ENCODE measurements around the gene PPARG. TPM values are rescaled to one million over a fixed set of nuclear protein-coding genes. Genes with fewer than 3 reads are reported as not detected.
A peak's percentile ranks its signal among the peaks of the same experiment; 100 is the strongest.

PPARG gene
- total and polyA plus RNA-seq, 2 donors (not counting 3 experiments of a cell fraction or from before 2014, with no cell fraction given) = 0.15 to 1.3 TPM

GRCh38 chr3:12428126-12428525 is 139.3 kb downstream of the PPARG start:
- Histone ChIP-seq H3K9me3 (replicated peaks; ENCODE audit: control insufficient read depth, insufficient read depth, low read length) (no peaks in the 10 kb centered on the region), H3K36me3 (ENCODE audit: control insufficient read depth in 2 of 2, extremely low read depth in 1 of 2, insufficient read depth in 2 of 2, low read length in 2 of 2) (no peaks in the 10 kb centered on the region), H3K27ac (ENCODE audit: insufficient read depth, low read depth, low read length) (no peak overlapping the region), H2AFZ (ENCODE audit: low read depth, low read length) (no peak overlapping the region), H4K20me1 (replicated peaks; ENCODE audit: control insufficient read depth, extremely low read depth, insufficient read depth, low read length) (no peaks in the 10 kb centered on the region), H3K79me2 (ENCODE audit: control insufficient read depth, insufficient read depth, low read length) (no peaks in the 10 kb centered on the region), H3K27me3 (ENCODE audit: control insufficient read depth in 2 of 2, insufficient read depth in 2 of 2, low read length in 2 of 2) (peaks cover 5 to 28% of the 10 kb centered on the region in 2 experiments), H3K9ac (replicated peaks; ENCODE audit: extremely low read depth, insufficient read depth, low read length) (no peak overlapping the region), H3K4me3 (replicated peaks in 1 of 3; ENCODE audit: insufficient read depth in 1 of 3, low read depth in 1 of 3, low read length in 3 of 3) (no peak overlapping the region), H3K4me2 (ENCODE audit: insufficient read depth, low read length) (no peak overlapping the region), H3K9me1 (replicated peaks; ENCODE audit: control insufficient read depth, extremely low read depth, insufficient read depth, low read length) (no peaks in the 10 kb centered on the region), H3K4me1 (ENCODE audit: control insufficient read depth, extremely low read depth, insufficient read depth, low read length) (peaks cover 7% of the 10 kb centered on the region)
- no peak for FAIRE-seq
- ChIA-PET CTCF (no interaction called here), POLR2A (no interaction called here)
- dilution Hi-C loops (cut with MboI; ENCODE audit: extremely low pct_ligation_motif_present, low sequenced_read_pairs) (no loop called here), intact Hi-C loops (cut with micrococcal nuclease) (no loop called here)
- TF ChIP-seq FOS (IDR thresholded peaks at IDR 0.05; ENCODE audit: borderline replicate concordance, insufficient read depth, low read length) (no peak), EZH2 (IDR thresholded peaks at IDR 0.05; ENCODE audit: borderline replicate concordance, low read depth, low read length, severe bottlenecking) (no peak), GATA2 (IDR thresholded peaks at IDR 0.05; ENCODE audit: insufficient read depth, insufficient read length, low read depth, low read length) (no peak)
- no TSS peak for BruUV-seq (replicated peaks)
- no peak for DNase-seq (ENCODE audit: low read depth, low spot score)

- no TSS peak for BruUV-seq (replicated peaks)
- Histone ChIP-seq H3K79me2 (ENCODE audit: control insufficient read depth, insufficient read depth, low read length) (no peaks in the 10 kb centered on the region), H4K20me1 (replicated peaks; ENCODE audit: control insufficient read depth, extremely low read depth, insufficient read depth, low read length) (no peaks in the 10 kb centered on the region), H3K9me3 (replicated peaks; ENCODE audit: control insufficient read depth, insufficient read depth, low read length) (no peaks in the 10 kb centered on the region), H3K4me2 (ENCODE audit: insufficient read depth, low read length) (no peak overlapping the region), H3K36me3 (ENCODE audit: control insufficient read depth in 2 of 2, extremely low read depth in 1 of 2, insufficient read depth in 2 of 2, low read length in 2 of 2) (no peaks in the 10 kb centered on the region), H3K9ac (replicated peaks; ENCODE audit: extremely low read depth, insufficient read depth, low read length) (no peak overlapping the region), H3K9me1 (replicated peaks; ENCODE audit: control insufficient read depth, extremely low read depth, insufficient read depth, low read length) (no peaks in the 10 kb centered on the region), H3K4me1 (ENCODE audit: control insufficient read depth, extremely low read depth, insufficient read depth, low read length) (no peaks in the 10 kb centered on the region), H3K27ac (ENCODE audit: insufficient read depth, low read depth, low read length) (no peak overlapping the region), H3K27me3 (ENCODE audit: control insufficient read depth in 2 of 2, insufficient read depth in 2 of 2, low read length in 2 of 2) (peaks cover 3 to 20% of the 10 kb centered on the region in 2 experiments), H3K4me3 (replicated peaks in 1 of 3; ENCODE audit: insufficient read depth in 1 of 3, low read depth in 1 of 3, low read length in 3 of 3) (no peak overlapping the region), H2AFZ (ENCODE audit: low read depth, low read length) (no peak overlapping the region)
- ChIA-PET CTCF (no interaction called here), POLR2A (no interaction called here)
- no peak for TF ChIP-seq JUN (IDR thresholded peaks at IDR 0.05; ENCODE audit: borderline replicate concordance, insufficient read depth, insufficient read length, low read depth)
- TF ChIP-seq GATA2 (IDR thresholded peaks at IDR 0.05; ENCODE audit: insufficient read depth, insufficient read length, low read depth, low read length) = no peak
- no peak for TF ChIP-seq CTCF (IDR thresholded peaks at IDR 0.05; ENCODE audit: extremely low read depth in 1 of 2, insufficient read depth in 1 of 2, low read depth in 1 of 2, low read length in 2 of 2)
- TF ChIP-seq POLR2A (IDR thresholded peaks at IDR 0.05; ENCODE audit: low read depth, low read length) = no peak
- TF ChIP-seq POLR2AphosphoS5 (IDR thresholded peaks at IDR 0.05; ENCODE audit: insufficient read depth, low read depth, low read length) = no peak
- dilution Hi-C loops (cut with MboI; ENCODE audit: extremely low pct_ligation_motif_present, low sequenced_read_pairs) = no loop called here
- peak; percentile 28 for DNase-seq (ENCODE audit: low read depth, low spot score)
- FAIRE-seq = no peak
- intact Hi-C loops (cut with micrococcal nuclease) = no loop called here
Observed at GRCh38 chr3:12430086-12430485, 141.2 kb downstream of the PPARG start.

All from endothelial cell of umbilical vein (primary cell).